Stomach (tissue), 19 donors: Measurements from ENCODE around the gene NXPE4. TPM values are rescaled to one million over a fixed set of nuclear protein-coding genes. Genes with fewer than 3 reads are reported as not detected.
"Not testable (repeated sequence)": the region's sequence is repeated elsewhere in the genome, so short reads cannot be mapped to it uniquely, and the experiment has no call there.

ENCODE experiments used
- DNase-seq, 2 donors: peaks; one replicate each; pipeline versions ENCODE4 v3.0.0 to v3.0.0-alpha.2; 2013 to 2019
- H3K27ac ChIP-seq, 5 donors: fragments of 200-600 bp in 4 of 5; sonication (generic) in 4 of 5; one replicate each; pipeline ENCODE4 v1.5.1; 2013 to 2019; ENCODE audit warnings: mild to moderate bottlenecking in 1 of 5, moderate library complexity in 1 of 5
- H3K27me3 ChIP-seq, 3 donors: fragments of 200-600 bp; sonication (generic); one replicate each; pipeline ENCODE4 v1.5.1; 2017 to 2019; ENCODE audit warnings: mixed run types in 1 of 3
- H3K36me3 ChIP-seq, 4 donors: fragments of 200-600 bp; sonication (generic); 1 replicate in 3 of 4; 2 replicates in 1 of 4; pipeline ENCODE4 v1.5.1; 2016 to 2019
- H3K4me1 ChIP-seq, 4 donors: fragments of 200-600 bp; sonication (generic); one replicate each; pipeline ENCODE4 v1.5.1; 2016 to 2019
- H3K4me3 ChIP-seq, 4 donors: fragments of 200-600 bp; sonication (generic) in 3 of 4; one replicate each; pipeline ENCODE4 v1.5.1; 2016 to 2019; ENCODE audit warnings: mild to moderate bottlenecking in 1 of 4
- H3K9me3 ChIP-seq, 4 donors: fragments of 200-600 bp; sonication (generic); one replicate each; pipeline ENCODE4 v1.5.1; 2016 to 2019
- EP300 ChIP-seq: sonication (generic); formaldehyde crosslinking; IDR thresholded peaks from one replicate; pipeline ENCODE4 v1.6.1; 2017; ENCODE audit warnings: antibody characterized with exemption
- POLR2A ChIP-seq, 4 donors: fragments of 450-650 bp; IDR thresholded peaks; one replicate each; pipeline ENCODE4 v1.6.1; 2016; ENCODE audit warnings: antibody characterized with exemption in 4 of 4, control low read depth in 2 of 4, mild to moderate bottlenecking in 1 of 4, moderate library complexity in 1 of 4
- POLR2AphosphoS5 ChIP-seq, 3 donors: sonication (generic); formaldehyde crosslinking; IDR thresholded peaks; one replicate each; pipeline ENCODE4 v1.6.1; 2016; ENCODE audit warnings: antibody characterized with exemption in 3 of 3
- WGBS, 5 donors: extraction: QIAGEN DNeasy Blood & Tissue Kit in 3 of 5; methylation state at CpG; one replicate each; pipeline versions ENCODE4 v1.1.5 to v1.1.7; 2013 to 2018; 5-methylcytosine and 5-hydroxymethylcytosine counted together
- intact Hi-C: fragments of 100-400 bp; cut with DNase I; formaldehyde crosslinking; loops from one replicate; pipeline ENCODE4 v1.15.1; 2023; ENCODE audit warnings: low total_unique reads
- long read RNA-seq, 10 donors: transcript quantifications; one replicate each; lab custom pipeline, GENCODE V29; 2026
- polyA plus RNA-seq, 3 donors: library from polyadenylated mRNA; stranded (reverse); fragments of 200-250 nt; gene quantifications; one replicate each; pipeline ENCODE4 v1.2.3, GENCODE V29; 2013
- total RNA-seq, 5 donors: library from RNA; depleted of rRNA; stranded (reverse); fragments of >200 nt; gene quantifications; one replicate each; pipeline versions ENCODE4 v1.1.0 to v1.2.3, GENCODE V29; 2014 to 2016
- TF ChIP-seq, protein P1 (sequence below), 7 experiments: fragments of 450-650 bp in 4 of 7; fragments of 200-600 bp in 3 of 7; sonication (generic) in 3 of 7; IDR thresholded peaks; one replicate each; pipeline ENCODE4 v1.5.1; 2016 to 2019; ENCODE audit warnings: antibody characterized with exemption in 7 of 7, control low read depth in 2 of 7, mild to moderate bottlenecking in 1 of 7
- donor health status: healthy with polysubstance abuse.
- donor health status: Bipolar disorder and iron deficiency.
- donor health status: healthy.

The NXPE4 gene
- total RNA-seq (10 to 100 TPM in 1 of 5 donors, not detected in 4; 24.3 TPM), polyA plus RNA-seq (not detected)
- long read RNA-seq, donor 1 = 0 reads
- long read RNA-seq, donor 2 = 0 reads
- long read RNA-seq, donor 3 = 0 reads
- long read RNA-seq, donor 4 = 0 reads
- long read RNA-seq, donor 5 = 0 reads
- long read RNA-seq, donor 6 = 0 reads
- long read RNA-seq, donor 7 = 0 reads
- long read RNA-seq, donor 8 = 0 reads
- long read RNA-seq, donor 9 = 0 reads
- long read RNA-seq, donor 10 = 0 reads

DNA sequence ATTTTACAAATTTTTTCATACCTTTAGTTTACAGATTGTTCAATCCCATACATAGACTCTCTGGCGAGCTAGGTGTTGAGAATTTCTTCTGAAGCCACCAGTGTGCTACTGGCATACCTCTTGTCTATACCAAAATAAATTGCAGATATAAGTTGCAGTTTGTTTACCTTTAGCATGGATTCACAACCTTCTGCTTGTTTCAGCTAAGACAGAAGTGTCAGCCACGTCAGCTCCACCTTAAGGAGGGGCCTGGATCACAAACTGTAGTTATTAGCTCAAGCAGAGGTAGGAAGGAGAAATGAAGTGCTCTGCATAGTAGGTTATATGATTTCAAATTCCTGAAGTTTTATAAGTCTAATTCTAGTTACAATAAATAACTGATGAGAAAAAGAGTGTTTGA, at the start of gene NXPE4:
TSS of gene NXPE4 (minus strand) at position 216 of the 400 bp plus-strand sequence. CDS start 1,027 bp downstream, outside the sequence.
- WGBS, 5 donors = 43 to 66% (median 60%) methylated on average over 2 of the region's 2 CpGs
- Histone ChIP-seq H3K9me3 (no peaks in the 10 kb centered on the region), H3K4me1 (no peaks in the 10 kb centered on the region), H3K36me3 (no peaks in the 10 kb centered on the region), H3K27ac (no peak within 1 kb of the TSS), H3K4me3 (no peak within 1 kb of the TSS), H3K27me3 (no peaks in the 10 kb centered on the region)
- no peak for TF ChIP-seq POLR2A (IDR thresholded peaks at IDR 0.05)
- TF ChIP-seq EP300 = no peak
- TF ChIP-seq, protein P1, sequence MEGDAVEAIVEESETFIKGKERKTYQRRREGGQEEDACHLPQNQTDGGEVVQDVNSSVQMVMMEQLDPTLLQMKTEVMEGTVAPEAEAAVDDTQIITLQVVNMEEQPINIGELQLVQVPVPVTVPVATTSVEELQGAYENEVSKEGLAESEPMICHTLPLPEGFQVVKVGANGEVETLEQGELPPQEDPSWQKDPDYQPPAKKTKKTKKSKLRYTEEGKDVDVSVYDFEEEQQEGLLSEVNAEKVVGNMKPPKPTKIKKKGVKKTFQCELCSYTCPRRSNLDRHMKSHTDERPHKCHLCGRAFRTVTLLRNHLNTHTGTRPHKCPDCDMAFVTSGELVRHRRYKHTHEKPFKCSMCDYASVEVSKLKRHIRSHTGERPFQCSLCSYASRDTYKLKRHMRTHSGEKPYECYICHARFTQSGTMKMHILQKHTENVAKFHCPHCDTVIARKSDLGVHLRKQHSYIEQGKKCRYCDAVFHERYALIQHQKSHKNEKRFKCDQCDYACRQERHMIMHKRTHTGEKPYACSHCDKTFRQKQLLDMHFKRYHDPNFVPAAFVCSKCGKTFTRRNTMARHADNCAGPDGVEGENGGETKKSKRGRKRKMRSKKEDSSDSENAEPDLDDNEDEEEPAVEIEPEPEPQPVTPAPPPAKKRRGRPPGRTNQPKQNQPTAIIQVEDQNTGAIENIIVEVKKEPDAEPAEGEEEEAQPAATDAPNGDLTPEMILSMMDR (IDR thresholded peaks at IDR 0.05) = no peak
- no peak for TF ChIP-seq POLR2AphosphoS5 (IDR thresholded peaks at IDR 0.05)
- no peak for DNase-seq
- intact Hi-C loops = no loop called here

DNA sequence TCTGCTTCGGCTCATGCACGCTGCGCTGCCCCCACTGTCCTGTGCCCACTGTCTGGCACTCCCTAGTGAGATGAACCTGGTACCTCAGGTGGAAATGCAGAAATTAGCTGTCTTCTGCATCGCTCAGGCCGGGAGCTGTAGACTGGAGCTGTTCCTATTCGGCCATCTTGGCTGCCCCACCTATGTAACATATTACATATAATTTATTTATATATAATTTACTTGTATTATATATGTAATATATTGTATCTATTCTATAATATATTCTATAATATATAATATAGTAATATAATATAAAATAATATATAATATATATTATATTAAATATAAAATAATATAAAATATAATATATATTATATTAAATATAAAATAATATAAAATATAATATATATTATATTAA, 43.9 kb upstream of the NXPE4 start:
- H3K4me3 ChIP-seq, H3K27ac ChIP-seq, intact Hi-C loops, H3K36me3 ChIP-seq, H3K27me3 ChIP-seq, H3K9me3 ChIP-seq, DNase-seq, H3K4me1 ChIP-seq: not testable (repeated sequence)
- WGBS, 5 donors = 96 to 99% (median 98%) methylated on average over 6 of the region's 6 CpGs

DNA sequence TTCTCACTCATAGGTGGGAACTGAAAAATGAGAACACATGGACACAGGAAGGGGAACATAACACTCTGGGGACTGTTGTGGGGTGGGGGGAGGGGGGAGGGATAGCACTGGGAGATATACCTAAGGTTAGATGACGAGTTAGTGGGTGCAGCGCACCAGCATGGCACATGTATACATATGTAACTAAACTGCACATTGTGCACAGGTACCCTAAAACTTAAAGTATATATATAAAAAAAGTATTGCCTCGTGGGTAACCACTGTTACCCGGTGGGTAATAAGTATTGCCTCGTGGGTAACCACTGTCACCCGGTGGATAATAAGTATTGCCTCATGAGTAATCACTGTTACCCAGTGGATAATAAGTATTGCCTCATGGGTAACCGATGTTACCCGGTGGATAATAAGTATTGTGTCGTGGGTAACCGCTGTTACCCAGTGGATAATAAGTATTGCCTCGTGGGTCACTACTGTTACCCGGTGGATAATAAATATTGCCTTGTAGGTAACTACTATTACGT, 35.9 kb upstream of the NXPE4 start:
- H3K9me3 ChIP-seq, H3K4me3 ChIP-seq, H3K4me1 ChIP-seq, intact Hi-C loops, DNase-seq, H3K27ac ChIP-seq, H3K36me3 ChIP-seq, H3K27me3 ChIP-seq: not testable (repeated sequence)
- 87 to 93% (median 90%) methylated on average over 13 of the region's 13 CpGs for WGBS, 5 donors

DNA sequence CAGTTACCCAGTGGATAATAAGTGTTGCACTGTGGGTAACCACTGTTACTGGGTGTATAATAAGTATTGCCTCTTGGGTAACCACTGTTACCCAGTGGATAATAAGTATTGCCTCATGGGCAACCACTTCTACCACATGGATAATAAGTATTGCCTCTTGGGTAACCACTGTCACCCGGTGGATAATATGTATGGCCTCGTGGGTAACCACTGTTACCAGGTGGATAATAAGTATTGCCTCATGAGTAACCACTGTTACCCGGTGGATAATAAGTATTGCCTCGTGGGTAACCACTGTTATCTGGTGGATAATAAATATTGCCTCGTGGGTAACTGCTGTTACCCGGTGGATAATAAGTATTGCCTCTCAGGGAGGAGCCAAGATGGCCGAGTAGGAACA, 29.7 kb upstream of the NXPE4 start:
- no peaks in the 10 kb centered on the region for H3K36me3 ChIP-seq
- no peak for DNase-seq
- TF ChIP-seq POLR2A (IDR thresholded peaks at IDR 0.05) (no peak), EP300 (no peak), POLR2AphosphoS5 (IDR thresholded peaks at IDR 0.05) (no peak)
- TF ChIP-seq, protein P1 (IDR thresholded peaks at IDR 0.05) = no peak
- H3K9me3 ChIP-seq = peaks cover 0 to 25% (median 10%) of the 10 kb centered on the region in 4 donors
- 74 to 90% (median 84%) methylated on average over 7 of the region's 7 CpGs for WGBS, 5 donors
- no peak overlapping the region for H3K27ac ChIP-seq
- no peak overlapping the region for H3K4me3 ChIP-seq
- no peaks in the 10 kb centered on the region for H3K4me1 ChIP-seq
- H3K27me3 ChIP-seq = no peaks in the 10 kb centered on the region
- intact Hi-C loops = no loop called here

DNA sequence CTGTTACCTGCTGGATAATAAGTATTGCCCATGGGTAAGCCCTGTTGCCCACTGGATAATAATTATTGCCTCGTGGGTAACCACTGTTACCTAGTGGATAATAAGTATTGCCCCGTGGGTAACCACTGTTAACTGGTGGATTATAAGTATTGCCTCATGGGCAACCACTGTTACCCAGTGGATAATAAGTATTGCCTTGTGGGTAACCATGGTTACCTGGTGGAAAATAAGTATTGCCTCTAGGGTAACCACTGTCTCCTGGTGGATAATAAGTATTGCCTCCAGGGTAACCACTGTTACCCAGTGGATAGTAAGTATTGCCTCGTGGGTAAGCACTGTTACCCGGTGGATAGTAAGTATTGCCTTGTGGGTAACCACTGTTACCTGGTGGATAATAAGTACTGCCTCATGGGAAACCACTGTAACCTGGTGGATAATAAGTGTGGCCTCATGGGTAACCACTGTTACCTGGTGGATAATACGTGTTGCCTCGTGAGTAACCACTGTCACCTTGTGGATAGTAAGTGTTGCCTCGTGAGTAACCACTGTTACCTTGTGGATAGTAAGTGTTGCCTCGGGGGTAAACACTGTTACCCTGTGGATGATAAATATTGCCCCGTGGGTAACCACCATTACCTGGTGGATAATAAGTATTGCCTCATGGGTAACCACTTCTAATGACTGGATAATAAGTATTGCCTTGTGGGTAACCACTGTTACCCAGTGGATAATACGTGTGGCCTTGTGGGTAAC, 29.0 kb upstream of the NXPE4 start:
- Histone ChIP-seq H3K4me3 (no peak overlapping the region), H3K27me3 (no peaks in the 10 kb centered on the region), H3K4me1 (no peaks in the 10 kb centered on the region), H3K36me3 (no peaks in the 10 kb centered on the region), H3K9me3 (peaks cover 0 to 25% (median 10%) of the 10 kb centered on the region in 4 donors), H3K27ac (no peak overlapping the region)
- 73 to 88% (median 84%) methylated on average over 10 of the region's 10 CpGs for WGBS, 5 donors
- no peak for DNase-seq
- intact Hi-C loops = no loop called here
- TF ChIP-seq, protein P1 (IDR thresholded peaks at IDR 0.05) = no peak
- TF ChIP-seq POLR2AphosphoS5 (IDR thresholded peaks at IDR 0.05) (no peak), EP300 (no peak), POLR2A (IDR thresholded peaks at IDR 0.05) (no peak)
